ENCODE measurements around the gene TYW1. TPM values are rescaled to one million over a fixed set of nuclear protein-coding genes. Genes with fewer than 3 reads are reported as not detected.
"Not testable (repeated sequence)": the region's sequence is repeated elsewhere in the genome, so short reads cannot be mapped to it uniquely, and the experiment has no call there.

The TYW1 gene
- polyA plus RNA-seq, 1 experiment: 13.0 TPM

GRCh38 chr7:67196176-67196575 is 199.5 kb downstream of the TYW1 start:
- H3K36me3 ChIP-seq (ENCODE audit: control insufficient read depth, insufficient read depth, low read length); CTCF ChIA-PET; H3K27me3 ChIP-seq (ENCODE audit: control insufficient read depth, insufficient read depth, low read length); POLR2A ChIA-PET; H3K4me3 ChIP-seq (ENCODE audit: low read depth, low read length); DNase-seq (ENCODE audit: low read depth): not testable (repeated sequence)

DNA sequence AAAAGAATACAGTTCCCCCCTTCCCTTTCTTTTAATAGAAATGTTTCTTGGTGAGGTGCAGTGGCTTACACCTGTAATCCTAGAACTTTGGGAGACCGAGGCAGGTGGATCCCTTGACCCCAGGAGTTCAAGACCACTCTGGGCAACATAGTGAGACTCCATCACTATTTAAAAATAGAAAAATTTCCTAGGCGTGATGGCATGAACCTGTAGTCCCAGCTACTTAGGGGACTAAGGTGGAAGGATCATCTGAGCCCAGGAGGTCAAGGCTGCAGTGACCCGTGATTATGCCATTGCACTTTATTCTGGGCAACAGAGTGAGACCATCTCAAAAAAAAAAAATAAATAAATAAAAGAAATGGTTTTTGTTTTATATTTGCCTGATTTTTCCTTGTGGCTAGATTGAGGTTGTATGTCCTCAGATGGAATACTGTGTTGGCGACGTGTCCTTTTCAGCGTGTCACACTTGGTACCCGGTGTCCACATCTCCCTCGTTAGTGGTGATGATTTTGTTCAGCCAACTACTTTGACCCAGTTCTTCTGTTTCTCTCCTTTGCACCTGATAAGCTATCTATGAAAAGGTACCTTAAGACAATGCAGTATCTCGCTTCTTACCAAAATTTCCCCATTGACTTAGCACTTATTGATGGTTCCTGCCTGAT is 202.4 kb downstream of the TYW1 start:
- H3K4me3 ChIP-seq (ENCODE audit: low read depth, low read length); DNase-seq (ENCODE audit: low read depth); H3K27me3 ChIP-seq (ENCODE audit: control insufficient read depth, insufficient read depth, low read length); H3K36me3 ChIP-seq (ENCODE audit: control insufficient read depth, insufficient read depth, low read length): not testable (repeated sequence)
- POLR2A ChIA-PET: interaction anchor here (0.6 kb wide), 1 partner anchor 21 kb away, joined by 3 read pairs; no protein-coding TSS in a partner anchor
- CTCF ChIA-PET: interaction anchor here (0.6 kb wide), 1 partner anchor 53 kb away, joined by 3 read pairs; no protein-coding TSS in a partner anchor

- POLR2A ChIA-PET; H3K4me3 ChIP-seq (ENCODE audit: low read depth, low read length); CTCF ChIA-PET; DNase-seq (ENCODE audit: low read depth); H3K27me3 ChIP-seq (ENCODE audit: control insufficient read depth, insufficient read depth, low read length); H3K36me3 ChIP-seq (ENCODE audit: control insufficient read depth, insufficient read depth, low read length): not testable (repeated sequence)
Measured at GRCh38 chr7:67205772-67206171, 209.1 kb downstream of the TYW1 start.

DNA sequence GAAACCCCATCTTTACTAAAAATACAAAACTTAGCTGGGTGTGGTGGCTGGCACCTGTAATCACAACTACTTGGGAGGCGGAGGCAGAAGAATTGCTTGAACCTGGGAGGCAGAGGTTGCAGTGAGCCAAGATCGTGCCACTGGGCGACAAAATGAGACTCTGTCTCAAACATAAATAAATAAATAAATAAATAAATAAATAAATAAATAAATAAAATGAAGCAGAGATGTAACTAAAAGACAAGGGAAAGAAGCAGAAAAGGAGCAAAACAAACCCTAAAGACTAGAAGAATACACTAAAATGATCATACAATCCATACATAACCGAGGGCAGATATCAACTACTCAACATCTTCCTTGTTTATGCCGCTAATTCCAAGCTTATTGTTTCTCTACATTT is 209.8 kb downstream of the TYW1 start:
- Histone ChIP-seq H3K4me3 (ENCODE audit: low read depth, low read length) (no peak overlapping the region), H3K36me3 (ENCODE audit: control insufficient read depth, insufficient read depth, low read length) (no peaks in the 10 kb centered on the region), H3K27me3 (ENCODE audit: control insufficient read depth, insufficient read depth, low read length) (no peaks in the 10 kb centered on the region)
- TF ChIP-seq, protein P1, sequence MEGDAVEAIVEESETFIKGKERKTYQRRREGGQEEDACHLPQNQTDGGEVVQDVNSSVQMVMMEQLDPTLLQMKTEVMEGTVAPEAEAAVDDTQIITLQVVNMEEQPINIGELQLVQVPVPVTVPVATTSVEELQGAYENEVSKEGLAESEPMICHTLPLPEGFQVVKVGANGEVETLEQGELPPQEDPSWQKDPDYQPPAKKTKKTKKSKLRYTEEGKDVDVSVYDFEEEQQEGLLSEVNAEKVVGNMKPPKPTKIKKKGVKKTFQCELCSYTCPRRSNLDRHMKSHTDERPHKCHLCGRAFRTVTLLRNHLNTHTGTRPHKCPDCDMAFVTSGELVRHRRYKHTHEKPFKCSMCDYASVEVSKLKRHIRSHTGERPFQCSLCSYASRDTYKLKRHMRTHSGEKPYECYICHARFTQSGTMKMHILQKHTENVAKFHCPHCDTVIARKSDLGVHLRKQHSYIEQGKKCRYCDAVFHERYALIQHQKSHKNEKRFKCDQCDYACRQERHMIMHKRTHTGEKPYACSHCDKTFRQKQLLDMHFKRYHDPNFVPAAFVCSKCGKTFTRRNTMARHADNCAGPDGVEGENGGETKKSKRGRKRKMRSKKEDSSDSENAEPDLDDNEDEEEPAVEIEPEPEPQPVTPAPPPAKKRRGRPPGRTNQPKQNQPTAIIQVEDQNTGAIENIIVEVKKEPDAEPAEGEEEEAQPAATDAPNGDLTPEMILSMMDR (IDR thresholded peaks at IDR 0.05; ENCODE audit: insufficient read depth, low read depth, low read length): no peak
- DNase-seq (ENCODE audit: low read depth): no peak
- ChIA-PET POLR2A (no interaction called here), CTCF (no interaction called here)

- H3K27me3 ChIP-seq (ENCODE audit: control insufficient read depth, insufficient read depth, low read length); CTCF ChIA-PET; H3K36me3 ChIP-seq (ENCODE audit: control insufficient read depth, insufficient read depth, low read length); POLR2A ChIA-PET; H3K4me3 ChIP-seq (ENCODE audit: low read depth, low read length); DNase-seq (ENCODE audit: low read depth): not testable (repeated sequence)
Measured at GRCh38 chr7:67208656-67209055, 212.0 kb downstream of the TYW1 start.

DNA sequence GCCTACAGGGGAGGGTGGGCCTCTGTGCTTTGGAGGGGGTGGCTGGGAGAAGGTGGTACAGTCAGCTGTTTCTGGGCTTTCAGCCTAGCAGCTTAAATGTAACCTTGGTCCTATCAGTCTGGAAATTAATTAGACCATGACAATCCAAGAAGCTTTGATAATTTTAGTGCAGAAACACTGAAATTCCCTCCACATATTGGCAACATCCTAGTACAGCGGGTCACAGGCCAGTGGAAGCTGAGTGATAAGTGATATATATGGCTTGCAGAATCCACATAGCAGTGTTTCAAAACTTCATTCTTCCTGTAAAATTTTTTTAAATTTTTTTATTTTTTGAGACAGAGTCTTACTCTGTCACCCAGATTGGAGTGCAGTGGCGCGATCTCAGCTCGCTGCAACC is 212.6 kb downstream of the TYW1 start:
- Histone ChIP-seq H3K27me3 (ENCODE audit: control insufficient read depth, insufficient read depth, low read length) (no peaks in the 10 kb centered on the region), H3K36me3 (ENCODE audit: control insufficient read depth, insufficient read depth, low read length) (no peaks in the 10 kb centered on the region), H3K4me3 (ENCODE audit: low read depth, low read length) (no peak overlapping the region)
- TF ChIP-seq, protein P1 (IDR thresholded peaks at IDR 0.05; ENCODE audit: insufficient read depth, low read depth, low read length): no peak
- ChIA-PET CTCF (no interaction called here), POLR2A (no interaction called here)
- DNase-seq (ENCODE audit: low read depth): no peak

DNA sequence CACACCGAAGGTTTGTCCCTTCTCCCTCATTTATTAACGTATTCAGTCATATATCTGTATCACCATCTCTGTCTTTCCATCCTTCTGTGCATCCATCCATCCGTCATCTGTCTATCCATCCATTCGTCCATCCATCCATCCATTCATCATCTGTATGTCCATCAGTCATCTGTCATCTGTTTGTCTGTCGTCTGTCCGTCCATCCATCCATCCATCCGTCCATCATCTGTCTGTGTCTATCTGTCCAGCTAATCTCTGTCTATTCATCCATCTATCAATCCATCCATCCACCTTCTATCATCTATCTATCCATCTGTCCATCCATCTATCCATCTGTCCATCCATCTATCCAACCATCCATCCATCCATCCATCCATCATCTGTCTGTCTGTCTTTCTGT is 213.9 kb downstream of the TYW1 start:
- POLR2A ChIA-PET: no interaction called here
- DNase-seq (ENCODE audit: low read depth): no peak
- CTCF ChIA-PET: no interaction called here
- no peaks in the 10 kb centered on the region for H3K36me3 ChIP-seq (ENCODE audit: control insufficient read depth, insufficient read depth, low read length)
- no peaks in the 10 kb centered on the region for H3K27me3 ChIP-seq (ENCODE audit: control insufficient read depth, insufficient read depth, low read length)
- H3K4me3 ChIP-seq (ENCODE audit: low read depth, low read length): no peak overlapping the region
- TF ChIP-seq, protein P1 (IDR thresholded peaks at IDR 0.05; ENCODE audit: insufficient read depth, low read depth, low read length): no peak

- DNase-seq (ENCODE audit: low read depth); H3K4me3 ChIP-seq (ENCODE audit: low read depth, low read length); H3K27me3 ChIP-seq (ENCODE audit: control insufficient read depth, insufficient read depth, low read length); POLR2A ChIA-PET; H3K36me3 ChIP-seq (ENCODE audit: control insufficient read depth, insufficient read depth, low read length); CTCF ChIA-PET: not testable (repeated sequence)
Measured at GRCh38 chr7:67211650-67212330, 215.2 kb downstream of the TYW1 start.

- H3K4me3 ChIP-seq (ENCODE audit: low read depth, low read length); H3K27me3 ChIP-seq (ENCODE audit: control insufficient read depth, insufficient read depth, low read length); CTCF ChIA-PET; POLR2A ChIA-PET; H3K36me3 ChIP-seq (ENCODE audit: control insufficient read depth, insufficient read depth, low read length); DNase-seq (ENCODE audit: low read depth): not testable (repeated sequence)
Measured at GRCh38 chr7:67213038-67213437, 216.4 kb downstream of the TYW1 start.

- peak; percentile 57 for DNase-seq (ENCODE audit: low read depth)
- CTCF ChIA-PET; H3K4me3 ChIP-seq (ENCODE audit: low read depth, low read length); H3K36me3 ChIP-seq (ENCODE audit: control insufficient read depth, insufficient read depth, low read length); H3K27me3 ChIP-seq (ENCODE audit: control insufficient read depth, insufficient read depth, low read length); POLR2A ChIA-PET: not testable (repeated sequence)
Measured at GRCh38 chr7:67223551-67223950, 226.9 kb downstream of the TYW1 start.
